HT1080 (cell line): Measurements from ENCODE around the gene CDC42EP4. TPM values are rescaled to one million over a fixed set of nuclear protein-coding genes. Genes with fewer than 3 reads are reported as not detected.
A peak's percentile ranks its signal among the peaks of the same experiment; 100 is the strongest.
"Not testable (repeated sequence)": the region's sequence is repeated elsewhere in the genome, so short reads cannot be mapped to it uniquely, and the experiment has no call there.

Source experiments
- DNase-seq: peaks from one replicate; pipeline ENCODE4 v3.0.0-alpha.2; 2015; ENCODE audit warnings: low read depth
- total RNA-seq: library from RNA; depleted of rRNA; stranded (reverse); fragments of >200 nt; shearing (Covaris generic); gene quantifications from 2 replicates; pipeline ENCODE4 v1.2.3, GENCODE V29; 2014

The CDC42EP4 gene
- total RNA-seq, 1 experiment from 2014 or later: 37.0 TPM

DNA sequence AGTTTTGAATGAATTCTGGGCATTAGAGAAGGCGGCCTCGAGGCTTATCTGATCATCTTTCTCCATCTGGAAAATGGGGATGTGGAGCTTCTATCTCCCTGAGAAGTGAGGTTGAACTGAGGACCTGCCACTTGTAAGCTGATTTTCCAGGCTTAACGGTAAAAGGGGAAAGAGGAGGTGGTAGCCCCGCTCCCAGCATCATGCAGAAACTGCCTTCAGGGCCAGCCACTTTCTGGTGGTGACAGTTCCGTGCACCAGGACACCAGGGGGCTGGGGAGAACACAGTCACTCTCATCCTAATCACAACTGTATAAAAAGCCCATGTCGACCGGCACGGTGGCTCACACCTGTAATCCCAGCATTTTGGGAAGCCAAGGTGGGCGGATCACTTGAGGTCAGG, 29.2 kb downstream of the CDC42EP4 start:
- DNase-seq: no peak

- no peak for DNase-seq
These were observed 29.9 kb downstream of the CDC42EP4 start for GRCh38 chr17:73281928-73282327.

DNA sequence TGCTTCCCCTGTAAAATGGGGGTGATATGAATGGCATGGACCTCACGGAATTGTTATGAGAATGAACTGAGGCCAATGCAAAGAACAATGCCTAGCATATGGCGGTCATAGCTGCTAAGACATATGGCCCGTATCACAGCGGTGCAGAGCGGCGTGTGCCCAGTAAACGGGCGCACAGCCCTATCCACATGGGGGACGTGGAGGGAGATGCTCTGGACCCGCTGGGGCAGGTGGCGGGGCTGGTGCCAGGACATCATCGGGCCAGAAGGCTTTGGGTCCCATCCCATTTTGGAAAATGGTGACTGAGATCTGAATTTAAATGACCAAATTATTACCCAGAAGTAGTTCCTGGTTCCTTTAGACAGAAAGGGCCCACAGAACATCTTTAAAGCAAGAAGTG, 31.6 kb downstream of the CDC42EP4 start:
- DNase-seq: no peak

GRCh38 chr17:73279704-73280103, 32.1 kb downstream of the CDC42EP4 start:
- no peak for DNase-seq

- DNase-seq: no peak
These were observed 33.0 kb downstream of the CDC42EP4 start for GRCh38 chr17:73278465-73279453.

- DNase-seq: no peak
These were observed 33.7 kb downstream of the CDC42EP4 start for GRCh38 chr17:73278049-73278464.

GRCh38 chr17:73274490-73274889, 37.3 kb downstream of the CDC42EP4 start:
- no peak for DNase-seq

- DNase-seq: no peak
These were observed 38.9 kb downstream of the CDC42EP4 start for GRCh38 chr17:73272906-73273218.

- no peak for DNase-seq
These were observed 40.7 kb downstream of the CDC42EP4 start for GRCh38 chr17:73271072-73271471.

DNA sequence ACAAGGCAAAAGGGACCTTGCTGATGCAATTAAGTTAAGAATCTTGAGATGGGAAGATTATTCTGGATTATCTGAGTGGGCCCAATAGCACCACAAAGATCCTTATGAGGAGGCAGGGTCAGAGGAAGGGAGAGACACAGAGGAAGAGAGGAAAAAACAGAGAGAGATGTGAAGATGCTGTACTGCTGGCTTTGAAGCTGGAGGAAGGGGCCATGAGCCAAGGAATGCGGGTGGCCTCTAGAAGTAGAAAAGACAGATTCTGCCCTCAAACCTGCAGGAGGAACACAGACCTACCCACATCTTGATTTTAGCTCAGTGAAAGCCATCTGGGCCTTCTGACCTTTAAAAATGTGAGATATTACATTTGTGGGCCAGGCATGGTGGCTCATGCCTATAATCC, 42.0 kb downstream of the CDC42EP4 start:
- DNase-seq: no peak

DNA sequence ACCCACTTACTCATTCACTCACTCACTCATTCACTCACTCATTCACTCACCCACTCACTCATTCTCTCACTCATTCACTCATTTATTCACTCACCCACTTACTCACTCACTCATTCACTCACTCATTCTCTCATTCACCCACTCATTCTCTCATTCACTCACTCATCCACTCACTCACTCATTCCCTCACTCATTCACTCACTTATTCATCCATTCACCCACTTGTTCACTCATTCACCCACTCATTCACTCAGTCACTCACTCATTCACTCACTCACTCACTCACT, 42.5 kb downstream of the CDC42EP4 start:
- no peak for DNase-seq

- no peak for DNase-seq
These were observed 43.0 kb downstream of the CDC42EP4 start for GRCh38 chr17:73268582-73269328.

DNA sequence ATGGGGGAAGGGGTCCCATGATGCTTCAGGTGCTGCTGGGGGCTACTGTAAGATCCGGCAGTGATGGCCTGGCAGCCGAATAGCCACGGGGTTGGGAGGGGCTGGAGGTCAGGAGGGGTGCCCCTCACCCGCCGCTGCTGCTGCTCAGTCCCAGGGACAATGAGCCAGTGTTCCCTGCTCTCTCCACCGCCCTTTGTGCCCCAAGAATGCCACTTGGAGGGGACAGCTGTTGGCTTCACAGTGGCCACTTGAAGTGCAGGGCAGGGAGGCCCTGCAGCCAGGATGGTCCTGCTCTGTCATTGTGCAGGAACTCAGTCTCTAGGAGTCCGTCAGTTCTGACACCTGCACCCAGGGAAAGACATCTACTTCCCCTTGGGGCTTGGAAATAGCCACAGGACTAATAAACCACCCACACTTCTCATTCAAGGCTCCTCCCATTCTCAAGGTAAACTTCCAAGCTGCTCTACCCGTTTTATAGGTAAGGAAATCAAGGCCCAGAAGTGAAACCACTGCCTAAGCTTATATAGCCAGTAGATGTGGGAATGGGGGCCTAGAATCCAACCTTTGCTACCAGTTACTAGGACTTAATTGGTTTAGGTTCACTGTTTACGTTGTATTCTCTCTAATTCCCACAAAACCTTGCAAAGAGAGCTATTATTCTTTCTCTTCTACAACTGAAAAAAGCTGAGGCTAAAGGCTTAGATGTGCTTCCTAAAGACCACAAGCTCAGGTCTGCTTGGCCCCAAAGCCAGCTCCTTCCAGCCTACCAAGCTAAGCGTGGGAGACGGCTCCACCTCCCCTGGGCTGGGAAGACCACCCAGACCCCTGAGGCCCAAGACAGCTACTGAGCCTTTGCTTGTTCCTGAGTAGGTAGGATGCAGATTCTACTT, 43.9 kb downstream of the CDC42EP4 start:
- DNase-seq: no peak

- no peak for DNase-seq
These were observed 45.0 kb downstream of the CDC42EP4 start for GRCh38 chr17:73266796-73267195.

GRCh38 chr17:73265646-73266640, 45.9 kb downstream of the CDC42EP4 start:
- peak; percentile 34 for DNase-seq

DNA sequence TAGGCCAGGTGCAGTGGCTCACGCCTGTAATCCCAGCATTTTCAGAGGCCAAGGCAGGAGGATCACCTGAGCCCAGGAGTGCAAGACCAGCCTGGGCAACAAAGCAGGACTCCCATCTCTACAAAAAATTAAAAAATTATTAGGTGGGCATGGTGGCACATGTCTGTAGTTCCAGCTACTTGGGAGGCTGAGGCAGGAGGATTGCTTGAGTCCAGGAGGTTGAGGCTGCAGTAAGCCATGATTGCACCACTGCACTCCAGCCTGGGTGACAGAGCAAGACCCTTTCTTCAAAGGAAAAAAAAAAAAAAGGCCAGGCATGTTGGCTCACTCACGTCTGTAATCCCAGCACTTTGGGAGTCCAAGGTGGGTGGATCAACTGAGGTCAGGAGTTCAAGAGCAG, 47.4 kb downstream of the CDC42EP4 start:
- DNase-seq: not testable (repeated sequence)

DNA sequence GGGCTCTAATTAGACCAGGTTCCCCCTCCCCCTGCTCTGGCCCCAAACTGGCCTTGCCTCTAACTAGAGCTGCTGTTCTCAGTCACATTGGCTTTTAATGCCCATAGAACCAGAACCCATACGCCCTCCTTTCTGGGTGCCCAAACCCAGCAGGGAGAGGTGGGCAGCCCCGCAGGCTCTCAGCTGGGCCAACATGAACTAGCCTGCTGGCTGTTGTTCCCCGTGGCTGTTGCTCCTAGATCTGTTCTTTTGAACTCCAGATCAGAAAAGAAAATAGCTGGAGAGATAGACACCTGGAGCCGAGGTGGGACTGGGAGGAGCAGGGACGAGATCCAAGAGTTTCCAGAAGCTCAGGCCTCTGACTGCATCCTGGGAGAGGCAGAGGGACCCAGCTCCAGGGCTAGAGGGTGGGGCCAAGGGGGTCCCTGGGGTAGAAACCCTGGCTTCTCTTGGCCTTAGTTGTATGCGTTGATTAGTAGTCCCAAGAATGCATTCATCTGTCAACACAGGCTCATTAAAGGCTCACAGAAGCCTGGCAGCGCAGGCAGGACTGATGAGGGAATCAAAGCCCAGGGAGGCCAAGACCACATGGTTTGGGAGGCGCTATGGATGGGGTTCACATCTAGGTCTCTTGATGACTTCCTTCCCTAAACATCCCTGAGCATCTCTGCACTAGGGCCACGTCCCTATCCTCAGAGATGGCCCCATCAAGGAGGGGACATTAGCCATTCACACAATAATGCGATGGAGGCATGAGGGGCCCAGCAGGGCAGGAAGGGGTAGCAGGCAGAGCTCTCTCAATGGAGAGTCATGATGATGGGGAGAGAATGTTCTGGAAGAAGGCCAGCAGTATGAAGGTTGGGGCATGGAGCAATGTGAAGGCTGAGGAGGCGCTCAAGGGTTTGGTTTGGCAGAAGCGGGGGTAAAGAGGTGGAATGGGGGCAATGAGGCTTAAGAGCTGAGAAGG, 48.8 kb downstream of the CDC42EP4 start:
- no peak for DNase-seq

DNA sequence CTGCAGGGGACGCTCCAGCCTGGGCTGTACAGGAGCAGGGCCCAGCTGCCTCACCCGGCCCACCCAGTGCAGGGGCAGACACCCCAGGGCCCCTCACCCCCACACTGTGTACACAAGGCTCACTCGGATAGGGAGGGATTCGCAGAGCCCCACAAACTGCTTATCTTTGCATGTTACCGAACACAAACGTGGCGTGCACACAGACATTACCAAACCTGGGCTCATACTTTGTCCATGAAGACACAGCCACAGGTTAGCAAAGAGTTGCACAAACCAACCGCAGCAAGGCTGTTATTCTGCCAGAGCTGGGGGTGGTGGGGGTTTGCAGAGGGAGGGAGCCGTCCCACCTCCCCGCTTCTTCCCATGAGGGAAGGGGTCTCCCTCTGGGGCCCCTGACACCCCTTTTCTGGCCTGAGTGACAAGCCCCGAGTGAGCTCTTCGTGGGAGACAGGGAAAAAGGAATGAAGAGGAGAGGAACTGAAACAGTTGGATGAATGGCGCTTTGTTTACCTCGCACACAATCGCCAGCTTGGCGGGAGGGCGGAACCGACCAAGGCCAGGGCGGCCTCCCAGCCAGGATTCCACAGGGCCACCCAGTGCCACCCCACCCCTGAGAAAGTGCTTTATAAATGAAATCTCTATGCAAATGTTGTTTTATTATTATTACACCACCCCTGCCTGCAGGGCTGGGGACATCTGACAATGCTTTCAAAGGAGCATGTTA, 49.7 kb downstream of the CDC42EP4 start:
- DNase-seq: no peak

- DNase-seq: no peak
These were observed 50.2 kb downstream of the CDC42EP4 start, which contains the start of gene CPSF4L for GRCh38 chr17:73261617-73261951. CPSF4L (minus strand) TSS chr17:73261880; CDS start chr17:73261818, 62 bp downstream.
